Liver (tissue), 9 donors: ENCODE data around the gene AFDN. TPM values are rescaled to one million over a fixed set of nuclear protein-coding genes. Genes with fewer than 3 reads are reported as not detected.

Source experiments
- DNase-seq: peaks from one replicate; pipeline ENCODE4 v3.0.0-alpha.2; 2017; ENCODE audit warnings: low spot score
- H3K27ac ChIP-seq, 2 donors: one replicate each; pipeline ENCODE4 v1.7.0; 2013; ENCODE audit warnings: inconsistent platforms in 2 of 2, low read length in 2 of 2, control low read depth in 1 of 2, low read depth in 1 of 2, mild to moderate bottlenecking in 1 of 2
- H3K27me3 ChIP-seq, 4 donors: one replicate each; pipeline versions ENCODE4 v1.6.1 to v1.7.0; 2013; ENCODE audit warnings: low read length in 3 of 4, inconsistent platforms in 1 of 4, mild to moderate bottlenecking in 1 of 4, moderate library complexity in 1 of 4; ENCODE audit not compliant: control insufficient read depth in 4 of 4, insufficient read depth in 4 of 4
- H3K36me3 ChIP-seq, 4 donors: one replicate each; pipeline versions ENCODE4 v1.6.1 to v1.7.0; 2013; ENCODE audit warnings: low read length in 3 of 4, mild to moderate bottlenecking in 3 of 4, low read depth in 1 of 4, moderate library complexity in 1 of 4; ENCODE audit not compliant: control insufficient read depth in 4 of 4, insufficient read depth in 3 of 4
- H3K4me1 ChIP-seq, 4 donors: one replicate each; pipeline versions ENCODE4 v1.6.1 to v1.7.0; 2013; ENCODE audit warnings: low read length in 3 of 4, mild to moderate bottlenecking in 3 of 4, moderate library complexity in 1 of 4; ENCODE audit not compliant: control insufficient read depth in 4 of 4, insufficient read depth in 4 of 4
- H3K4me3 ChIP-seq, 3 donors: one replicate each; pipeline versions ENCODE4 v1.6.1 to v1.7.0; 2013; ENCODE audit warnings: low read length in 3 of 3, control low read depth in 1 of 3, low read depth in 1 of 3, mild to moderate bottlenecking in 1 of 3
- H3K9ac ChIP-seq, 2 donors: one replicate each; pipeline ENCODE4 v1.7.0; 2013; ENCODE audit warnings: low read length in 2 of 2, mild to moderate bottlenecking in 2 of 2, moderate library complexity in 2 of 2, control low read depth in 1 of 2, low read depth in 1 of 2
- H3K9me3 ChIP-seq, 4 donors: one replicate each; pipeline versions ENCODE4 v1.6.1 to v1.7.0; 2013; ENCODE audit warnings: low read length in 3 of 4; ENCODE audit not compliant: control insufficient read depth in 4 of 4
- ATF3 ChIP-seq: IDR thresholded peaks from 2 replicates; pipeline ENCODE4 v1.6.1; 2016; ENCODE audit warnings: antibody characterized with exemption
- CTCF ChIP-seq: fragments of 150-350 bp; IDR thresholded peaks from 2 replicates; pipeline ENCODE4 v1.5.1; 2017; ENCODE audit warnings: improper control_type of control experiment, low read depth, low read length; ENCODE audit not compliant: missing input control
- EGR1 ChIP-seq, 2 donors: IDR thresholded peaks; 2 replicates each; pipeline ENCODE4 v1.6.1; 2016 to 2018; ENCODE audit warnings: antibody characterized with exemption in 2 of 2, low read depth in 2 of 2
- FOXA1 ChIP-seq: IDR thresholded peaks from 2 replicates; pipeline ENCODE4 v1.6.1; 2016; ENCODE audit warnings: antibody characterized with exemption
- GABPA ChIP-seq, 2 donors: IDR thresholded peaks in 1 of 2; conservative IDR thresholded peaks in 1 of 2; 2 replicates each; pipeline ENCODE4 v1.6.1; 2016; ENCODE audit warnings: antibody characterized with exemption in 2 of 2, mild to moderate bottlenecking in 1 of 2, moderate library complexity in 1 of 2
- JUND ChIP-seq, 2 donors: IDR thresholded peaks; 2 replicates each; pipeline ENCODE4 v1.6.1; 2016; ENCODE audit warnings: antibody characterized with exemption in 2 of 2
- NR2F2 ChIP-seq: IDR thresholded peaks from 2 replicates; pipeline ENCODE4 v1.6.1; 2016; ENCODE audit warnings: antibody characterized with exemption
- RAD21 ChIP-seq, 2 donors: IDR thresholded peaks; 2 replicates each; pipeline ENCODE4 v1.6.1; 2016; ENCODE audit warnings: antibody characterized with exemption in 2 of 2, mild to moderate bottlenecking in 2 of 2
- RXRA ChIP-seq, 2 donors: IDR thresholded peaks; 2 replicates each; pipeline ENCODE4 v1.6.1; 2017 to 2018; ENCODE audit warnings: antibody characterized with exemption in 2 of 2, mild to moderate bottlenecking in 1 of 2
- SP1 ChIP-seq: IDR thresholded peaks from 2 replicates; pipeline ENCODE4 v1.6.1; 2018; ENCODE audit warnings: antibody characterized with exemption, mild to moderate bottlenecking
- TAF1 ChIP-seq: conservative IDR thresholded peaks from 2 replicates; pipeline ENCODE4 v1.6.1; 2016; ENCODE audit warnings: antibody characterized with exemption, mild to moderate bottlenecking
- YY1 ChIP-seq: IDR thresholded peaks from 2 replicates; pipeline ENCODE4 v1.6.1; 2016; ENCODE audit warnings: antibody characterized with exemption, mild to moderate bottlenecking
- WGBS: extraction: QIAGEN DNeasy Blood & Tissue Kit; methylation state at CpG from one replicate; pipeline ENCODE4 v1.1.7; 2013; 5-methylcytosine and 5-hydroxymethylcytosine counted together
- polyA plus RNA-seq, 2 donors: library from polyadenylated mRNA; stranded (reverse) in 1 of 2; unstranded in 1 of 2; fragments of 200-250 nt in 1 of 2; fragments of >200 nt in 1 of 2; fragmentation: Nextera tagmentation in 1 of 2; extraction: Ambion mirVana in 1 of 2; gene quantifications; one replicate each; pipeline versions ENCODE4 v1.2.1 to v1.2.3, GENCODE V29; 2013 to 2015
- total RNA-seq, 2 donors: library from RNA; depleted of rRNA; stranded (reverse); fragments of >200 nt; gene quantifications; one replicate each; pipeline ENCODE4 v1.2.3, GENCODE V29; 2014
- TF ChIP-seq, protein P1 (sequence below): IDR thresholded peaks from 2 replicates; pipeline ENCODE4 v1.6.1; 2016; ENCODE audit warnings: antibody characterized with exemption
- TF ChIP-seq, protein P2 (sequence below): IDR thresholded peaks from 2 replicates; pipeline ENCODE4 v1.6.1; 2016; ENCODE audit warnings: antibody characterized with exemption, mild to moderate bottlenecking
- donor health status: healthy.
- donor health status: healthy.
- donor health status: healthy.
- donor health status: healthy.
- donor health status: healthy.

AFDN gene
- total and polyA plus RNA-seq, 4 donors: 21.3 to 145 (median 29.3) TPM

- Histone ChIP-seq H3K4me1 (peaks cover 0 to 21% (median 7%) of the 10 kb centered on the region in 4 donors), H3K27ac (no peak overlapping the region), H3K27me3 (no peaks in the 10 kb centered on the region), H3K4me3 (no peak overlapping the region), H3K36me3 (peaks cover 0 to 2% (median 0%) of the 10 kb centered on the region in 4 donors), H3K9ac (no peak overlapping the region), H3K9me3 (no peaks in the 10 kb centered on the region)
- 93% methylated on average over 2 of the region's 2 CpGs for WGBS
- no peak for DNase-seq
- TF ChIP-seq NR2F2: no peak
- TF ChIP-seq TAF1: no peak
- no peak for TF ChIP-seq GABPA (IDR thresholded peaks at IDR 0.05 in 1 of 2, conservative IDR thresholded peaks at IDR 0.05 in 1 of 2)
- no peak for TF ChIP-seq EGR1 (IDR thresholded peaks at IDR 0.05; ENCODE audit: low read depth in 2 of 2)
- no peak for TF ChIP-seq JUND (IDR thresholded peaks at IDR 0.05)
- TF ChIP-seq, protein P1, sequence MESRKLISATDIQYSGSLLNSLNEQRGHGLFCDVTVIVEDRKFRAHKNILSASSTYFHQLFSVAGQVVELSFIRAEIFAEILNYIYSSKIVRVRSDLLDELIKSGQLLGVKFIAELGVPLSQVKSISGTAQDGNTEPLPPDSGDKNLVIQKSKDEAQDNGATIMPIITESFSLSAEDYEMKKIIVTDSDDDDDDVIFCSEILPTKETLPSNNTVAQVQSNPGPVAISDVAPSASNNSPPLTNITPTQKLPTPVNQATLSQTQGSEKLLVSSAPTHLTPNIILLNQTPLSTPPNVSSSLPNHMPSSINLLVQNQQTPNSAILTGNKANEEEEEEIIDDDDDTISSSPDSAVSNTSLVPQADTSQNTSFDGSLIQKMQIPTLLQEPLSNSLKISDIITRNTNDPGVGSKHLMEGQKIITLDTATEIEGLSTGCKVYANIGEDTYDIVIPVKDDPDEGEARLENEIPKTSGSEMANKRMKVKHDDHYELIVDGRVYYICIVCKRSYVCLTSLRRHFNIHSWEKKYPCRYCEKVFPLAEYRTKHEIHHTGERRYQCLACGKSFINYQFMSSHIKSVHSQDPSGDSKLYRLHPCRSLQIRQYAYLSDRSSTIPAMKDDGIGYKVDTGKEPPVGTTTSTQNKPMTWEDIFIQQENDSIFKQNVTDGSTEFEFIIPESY: no peak
- TF ChIP-seq RAD21 (IDR thresholded peaks at IDR 0.05): no peak
- no peak for TF ChIP-seq YY1
- no peak for TF ChIP-seq ATF3
- no peak for TF ChIP-seq FOXA1
- no peak for TF ChIP-seq CTCF
- no peak for TF ChIP-seq RXRA (IDR thresholded peaks at IDR 0.05)
- TF ChIP-seq, protein P2, sequence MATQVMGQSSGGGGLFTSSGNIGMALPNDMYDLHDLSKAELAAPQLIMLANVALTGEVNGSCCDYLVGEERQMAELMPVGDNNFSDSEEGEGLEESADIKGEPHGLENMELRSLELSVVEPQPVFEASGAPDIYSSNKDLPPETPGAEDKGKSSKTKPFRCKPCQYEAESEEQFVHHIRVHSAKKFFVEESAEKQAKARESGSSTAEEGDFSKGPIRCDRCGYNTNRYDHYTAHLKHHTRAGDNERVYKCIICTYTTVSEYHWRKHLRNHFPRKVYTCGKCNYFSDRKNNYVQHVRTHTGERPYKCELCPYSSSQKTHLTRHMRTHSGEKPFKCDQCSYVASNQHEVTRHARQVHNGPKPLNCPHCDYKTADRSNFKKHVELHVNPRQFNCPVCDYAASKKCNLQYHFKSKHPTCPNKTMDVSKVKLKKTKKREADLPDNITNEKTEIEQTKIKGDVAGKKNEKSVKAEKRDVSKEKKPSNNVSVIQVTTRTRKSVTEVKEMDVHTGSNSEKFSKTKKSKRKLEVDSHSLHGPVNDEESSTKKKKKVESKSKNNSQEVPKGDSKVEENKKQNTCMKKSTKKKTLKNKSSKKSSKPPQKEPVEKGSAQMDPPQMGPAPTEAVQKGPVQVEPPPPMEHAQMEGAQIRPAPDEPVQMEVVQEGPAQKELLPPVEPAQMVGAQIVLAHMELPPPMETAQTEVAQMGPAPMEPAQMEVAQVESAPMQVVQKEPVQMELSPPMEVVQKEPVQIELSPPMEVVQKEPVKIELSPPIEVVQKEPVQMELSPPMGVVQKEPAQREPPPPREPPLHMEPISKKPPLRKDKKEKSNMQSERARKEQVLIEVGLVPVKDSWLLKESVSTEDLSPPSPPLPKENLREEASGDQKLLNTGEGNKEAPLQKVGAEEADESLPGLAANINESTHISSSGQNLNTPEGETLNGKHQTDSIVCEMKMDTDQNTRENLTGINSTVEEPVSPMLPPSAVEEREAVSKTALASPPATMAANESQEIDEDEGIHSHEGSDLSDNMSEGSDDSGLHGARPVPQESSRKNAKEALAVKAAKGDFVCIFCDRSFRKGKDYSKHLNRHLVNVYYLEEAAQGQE: no peak
- no peak for TF ChIP-seq SP1
Observed at GRCh38 chr6:167937301-167937700, 110.6 kb downstream of the AFDN start.
